Fibroblast of the aortic adventitia (primary cell): ENCODE data around the gene AKR1E2. TPM values are rescaled to one million over a fixed set of nuclear protein-coding genes. Genes with fewer than 3 reads are reported as not detected.
A peak's percentile ranks its signal among the peaks of the same experiment; 100 is the strongest.

Experiments used
- DNase-seq: peaks from one replicate; pipeline ENCODE4 v3.0.0-alpha.2; 2010; ENCODE audit warnings: low read depth
- H3K4me3 ChIP-seq: 2 replicates; pipeline ENCODE4 v1.5.1; 2011; ENCODE audit warnings: low read depth, mild to moderate bottlenecking, control low read depth, low read length, moderate library complexity
- CTCF ChIP-seq: IDR thresholded peaks from 2 replicates; pipeline ENCODE4 v1.5.1; 2011; ENCODE audit warnings: mild to moderate bottlenecking, low read length, control low read depth, inconsistent platforms; ENCODE audit not compliant: insufficient read depth
- total RNA-seq: library from RNA; depleted of rRNA; stranded (reverse); fragments of >200 nt; gene quantifications from 2 replicates; pipeline ENCODE4 v1.2.3, GENCODE V29; 2012; ENCODE audit warnings: low replicate concordance

Gene AKR1E2
- total RNA-seq, 1 donor: 4.6 TPM

GRCh38 chr10:4847561-4848355, 21.8 kb downstream of the AKR1E2 start:
- H3K4me3 ChIP-seq: no peak overlapping the region
- peak; percentile 91 for DNase-seq
- no peak for TF ChIP-seq CTCF

- DNase-seq: peak; percentile 27
- TF ChIP-seq CTCF: no peak
- H3K4me3 ChIP-seq: no peak overlapping the region
These were observed 22.5 kb downstream of the AKR1E2 start for GRCh38 chr10:4848356-4849041.

- TF ChIP-seq CTCF: no peak
- no peak for DNase-seq
- no peak overlapping the region for H3K4me3 ChIP-seq
These were observed 23.0 kb downstream of the AKR1E2 start for GRCh38 chr10:4849042-4849402.

- DNase-seq: peak; percentile 98
- TF ChIP-seq CTCF: peak; percentile 98
- no peak overlapping the region for H3K4me3 ChIP-seq
These were observed 23.7 kb downstream of the AKR1E2 start for GRCh38 chr10:4849555-4850242.

- DNase-seq: no peak
- H3K4me3 ChIP-seq: no peak overlapping the region
These were observed 24.4 kb downstream of the AKR1E2 start for GRCh38 chr10:4850397-4850796.

GRCh38 chr10:4851176-4851575, 25.2 kb downstream of the AKR1E2 start:
- no peak for DNase-seq
- H3K4me3 ChIP-seq: no peak overlapping the region
- TF ChIP-seq CTCF: no peak

More at GRCh38 chr10:4850397-4850796, 24.4 kb downstream of the AKR1E2 start:
- no peak for TF ChIP-seq CTCF
